Activated CD8-positive, alpha-beta memory T cell treated with anti-CD3 and anti-CD28 coated beads, Interleukin-2, amount 50 U/mL, for 1 hour (primary cell): ENCODE measurements around the gene SSTR1.
"Not testable (repeated sequence)": the region's sequence is repeated elsewhere in the genome, so short reads cannot be mapped to it uniquely, and the experiment has no call there.

ENCODE experiments used
- DNase-seq: peaks from one replicate; pipeline ENCODE4 v3.0.0-alpha.2; 2020; ENCODE audit errors: extremely low read depth

Gene SSTR1

GRCh38 chr14:38207736-38208617 is at the start of gene SSTR1:
TSS of gene SSTR1 (plus strand) at chr14:38207904. CDS start at chr14:38209390, 1,486 bp downstream.
- no peak for DNase-seq

- no peak for DNase-seq
These were observed 49.2 kb upstream of the SSTR1 start for GRCh38 chr14:38158468-38158867.

- no peak for DNase-seq
These were observed 39.3 kb upstream of the SSTR1 start for GRCh38 chr14:38168416-38168815.

- DNase-seq = no peak
These were observed 36.5 kb upstream of the SSTR1 start for GRCh38 chr14:38171197-38171596.

- no peak for DNase-seq
These were observed 33.0 kb upstream of the SSTR1 start for GRCh38 chr14:38174711-38175110.

- no peak for DNase-seq
These were observed 32.0 kb upstream of the SSTR1 start for GRCh38 chr14:38175658-38176057.

- DNase-seq = no peak
These were observed 31.3 kb upstream of the SSTR1 start for GRCh38 chr14:38176379-38176778.

- no peak for DNase-seq
These were observed 23.6 kb upstream of the SSTR1 start for GRCh38 chr14:38184132-38184531.

GRCh38 chr14:38185671-38186070 is 22.0 kb upstream of the SSTR1 start:
- DNase-seq = no peak

- DNase-seq = no peak
These were observed 21.5 kb upstream of the SSTR1 start for GRCh38 chr14:38186216-38186615.

- DNase-seq = no peak
These were observed 20.2 kb upstream of the SSTR1 start for GRCh38 chr14:38187528-38187927.

GRCh38 chr14:38189930-38190726 is 17.6 kb upstream of the SSTR1 start:
- DNase-seq = no peak

- DNase-seq = not testable (repeated sequence)
These were observed 16.9 kb upstream of the SSTR1 start for GRCh38 chr14:38190846-38191245.

GRCh38 chr14:38191491-38191890 is 16.2 kb upstream of the SSTR1 start:
- not testable (repeated sequence) for DNase-seq

GRCh38 chr14:38197001-38197783 is 10.5 kb upstream of the SSTR1 start:
- DNase-seq = no peak

GRCh38 chr14:38197784-38198335 is 9.8 kb upstream of the SSTR1 start:
- no peak for DNase-seq

GRCh38 chr14:38198425-38198824 is 9.3 kb upstream of the SSTR1 start:
- DNase-seq = no peak

GRCh38 chr14:38199076-38199475 is 8.6 kb upstream of the SSTR1 start:
- DNase-seq = no peak

- no peak for DNase-seq
These were observed 8.0 kb upstream of the SSTR1 start for GRCh38 chr14:38199739-38200138.

- DNase-seq = no peak
These were observed 6.4 kb upstream of the SSTR1 start for GRCh38 chr14:38201137-38201828.
